Posterior vena cava (tissue), 2 donors: Measurements from ENCODE around the gene GAGE12J. TPM values are rescaled to one million over a fixed set of nuclear protein-coding genes. Genes with fewer than 3 reads are reported as not detected.
A peak's percentile ranks its signal among the peaks of the same experiment; 100 is the strongest.
"Not testable (repeated sequence)": the region's sequence is repeated elsewhere in the genome, so short reads cannot be mapped to it uniquely, and the experiment has no call there.

ENCODE experiments used
- DNase-seq: peaks from one replicate; pipeline ENCODE4 v3.0.0-alpha.2; 2020; ENCODE audit warnings: low spot score
- intact Hi-C, 2 donors: fragments of 100-400 bp; cut with DNase I; formaldehyde crosslinking; loops; one replicate each; pipeline versions ENCODE4 v1.14.1 to v1.14.2; 2022 to 2023
- total RNA-seq, 2 donors: library from RNA; stranded (reverse); fragmentation: NEBNext Ultra II Directional; extraction: Animal tissue kit (Norgen Biotek cat#: 25700); gene quantifications; one replicate each; pipeline ENCODE4 v1.2.1, GENCODE V29; 2021
- donor health status: DM: yes; HTN: yes; CAD: no.
- donor health status: DM: yes; HTN: yes; CAD: no.

The GAGE12J gene
- total RNA-seq, 2 donors from 2014 or later, result not detected

DNA sequence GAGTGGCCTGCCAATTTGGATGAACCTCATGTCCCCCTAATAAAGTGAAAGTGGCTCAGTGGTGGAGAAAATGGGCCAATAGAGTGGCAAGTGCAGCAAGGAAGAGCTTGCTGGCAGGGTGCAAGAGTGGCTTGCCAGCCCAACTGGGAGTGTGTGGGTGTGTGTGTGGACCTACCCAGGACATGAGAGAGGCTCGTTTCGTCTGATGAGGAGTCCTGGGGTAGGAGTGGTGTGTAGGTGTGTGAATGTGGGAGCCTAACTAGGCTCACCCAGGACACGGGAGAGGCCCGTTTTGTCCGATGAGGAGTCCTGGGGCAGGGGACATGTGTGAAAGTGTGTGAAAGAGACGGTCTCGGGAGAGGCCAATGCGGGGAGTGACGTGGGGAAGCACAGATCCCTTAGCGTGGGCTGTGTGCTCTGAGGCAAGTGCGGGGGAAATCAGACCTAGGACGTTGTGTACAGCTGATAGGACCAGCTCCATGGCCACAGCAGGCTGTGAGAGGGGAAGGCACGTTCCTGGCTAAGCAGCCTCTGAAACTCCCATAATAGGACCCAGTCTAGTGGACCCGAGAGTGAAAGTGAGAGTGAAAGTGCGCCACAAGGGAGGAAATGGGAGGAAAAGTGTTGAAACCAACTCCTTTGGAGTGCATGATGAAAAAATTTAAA lies 13.1 kb upstream of the GAGE12J start:
- no peak for DNase-seq
- intact Hi-C loops, result loop anchor here in 1 of 2 donors (5.0 kb wide), 1 partner anchor 614 kb away; the partner anchor contains the start of gene CLCN5

DNA sequence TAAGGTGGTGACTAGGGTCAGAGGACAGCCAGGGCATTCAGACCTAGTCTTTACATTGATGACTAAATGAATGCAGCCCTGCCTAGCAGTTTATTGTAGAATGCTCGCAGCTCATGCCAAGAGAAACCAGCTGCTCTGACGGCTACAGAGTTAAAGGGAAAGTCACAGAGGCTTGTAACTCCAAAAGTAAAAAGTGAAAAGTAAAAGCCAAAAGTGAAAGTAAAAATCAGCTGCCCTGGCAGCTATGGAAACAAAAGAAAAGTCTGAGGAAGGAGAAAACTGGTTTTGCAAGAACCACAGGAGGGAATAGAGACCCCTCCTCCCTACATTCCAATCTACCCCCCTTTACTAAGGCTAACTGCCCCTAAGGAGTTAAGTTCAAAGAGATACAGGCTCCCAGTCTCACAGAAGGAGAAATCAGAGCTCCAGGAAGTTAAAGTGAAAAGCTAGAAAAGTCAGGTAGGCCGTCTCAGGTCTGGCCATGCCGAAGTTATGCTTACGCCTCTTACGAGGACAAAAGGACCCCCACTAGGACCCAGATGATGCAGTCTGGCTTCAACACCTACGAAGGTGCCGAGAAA lies 12.3 kb upstream of the GAGE12J start:
- intact Hi-C loops, result loop anchor here in 1 of 2 donors (5.0 kb wide), 1 partner anchor 613 kb away; the partner anchor contains the start of gene CLCN5
- DNase-seq, result no peak

DNA sequence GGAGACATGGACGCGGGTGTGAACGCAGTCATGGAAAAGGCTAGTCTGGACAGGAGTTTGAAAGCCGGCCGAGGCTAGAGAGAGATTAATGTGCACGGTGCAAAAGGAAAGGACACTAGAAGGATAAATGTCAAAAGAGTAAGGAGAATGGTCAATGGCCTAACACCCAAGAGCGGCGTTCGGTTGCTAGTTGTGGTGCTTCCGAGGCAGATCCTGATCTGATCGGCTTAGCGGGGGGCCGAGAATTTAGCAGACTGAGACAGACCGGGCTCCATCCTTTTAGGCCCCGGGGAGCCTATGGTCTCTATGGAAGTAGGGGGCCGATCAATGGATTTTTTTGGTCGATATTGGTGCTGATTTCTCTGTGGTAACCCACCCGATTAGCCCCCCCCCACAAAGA lies 11.5 kb upstream of the GAGE12J start:
- DNase-seq, result no peak
- intact Hi-C loops, result no loop called here

DNA sequence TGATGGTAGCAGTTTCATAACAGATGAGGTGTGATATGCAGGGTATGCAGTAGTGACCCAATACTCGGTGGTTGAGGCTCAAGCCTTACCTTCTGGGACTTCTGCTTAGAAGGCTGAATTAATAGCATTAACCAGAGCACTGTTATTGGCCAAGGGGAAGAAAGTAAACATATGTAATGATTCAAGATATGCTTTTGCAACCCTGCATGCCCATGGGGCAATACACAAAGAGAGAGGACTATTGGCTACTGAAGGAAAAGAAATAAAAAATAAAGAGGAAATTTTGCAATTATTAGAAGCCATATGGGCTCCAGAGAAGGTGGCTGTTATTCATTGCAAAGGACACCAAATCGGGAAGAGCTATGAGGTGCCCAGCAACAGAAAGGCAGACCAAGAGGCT lies 9.7 kb upstream of the GAGE12J start:
- DNase-seq, result no peak
- intact Hi-C loops, result no loop called here

DNA sequence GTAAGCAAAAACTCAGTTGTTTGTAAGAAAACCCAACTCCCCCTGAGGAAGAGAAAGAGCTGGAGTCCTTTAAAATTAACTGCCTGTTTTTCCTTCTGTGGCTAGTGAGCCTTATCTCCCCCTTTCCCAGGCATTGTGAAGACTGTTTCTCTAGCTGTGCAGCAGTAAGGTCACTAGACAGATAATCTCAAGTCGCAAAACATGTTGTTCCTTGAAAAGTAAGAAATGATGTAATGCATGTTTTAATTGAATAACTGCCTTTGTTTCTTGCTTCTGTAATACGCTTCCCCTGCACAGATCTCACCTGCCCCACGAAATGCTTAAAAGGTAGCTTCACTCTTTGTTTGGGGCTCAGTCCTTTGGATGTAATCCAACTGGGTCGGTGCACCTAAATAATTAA lies 5.8 kb upstream of the GAGE12J start:
- intact Hi-C loops, result no loop called here
- DNase-seq, result no peak

DNA sequence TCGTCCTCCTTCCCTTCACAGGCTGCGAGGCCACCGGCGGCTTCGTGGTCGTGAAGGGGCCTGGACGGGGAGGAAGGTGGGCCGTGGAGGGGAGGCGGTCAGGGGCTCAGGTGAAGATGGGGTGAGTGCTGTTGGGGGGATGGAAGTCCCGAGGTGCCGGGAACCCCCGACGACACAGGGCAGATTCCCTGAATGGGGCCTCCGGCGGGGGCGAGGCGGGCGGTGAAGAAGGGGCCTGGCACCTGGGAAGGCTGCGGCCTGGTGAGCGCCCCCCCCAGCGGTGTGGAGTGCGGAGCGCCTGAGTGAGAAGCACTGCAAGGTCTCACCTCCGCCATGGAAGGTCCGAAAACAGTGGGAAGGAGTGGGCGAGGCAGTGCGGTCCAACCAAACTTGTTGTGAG lies 429 bp downstream of the GAGE12J start:
- intact Hi-C loops, DNase-seq: not testable (repeated sequence)

DNA sequence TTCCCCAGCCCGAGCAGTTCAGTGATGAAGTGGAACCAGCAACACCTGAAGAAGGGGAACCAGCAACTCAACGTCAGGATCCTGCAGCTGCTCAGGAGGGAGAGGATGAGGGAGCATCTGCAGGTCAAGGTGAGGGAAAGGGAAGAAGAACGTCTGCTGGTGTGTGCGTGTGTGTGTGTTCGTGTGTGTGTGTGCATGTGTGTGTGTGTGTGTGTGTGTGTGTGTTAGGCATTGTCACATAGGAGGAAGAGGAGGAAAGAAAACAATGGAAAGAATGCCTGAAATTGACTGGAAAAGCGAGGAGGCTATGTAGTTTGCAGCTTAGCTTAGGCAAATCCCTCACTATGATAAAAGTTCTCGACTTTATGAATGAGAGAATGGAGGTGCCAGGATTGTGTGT lies 1.9 kb downstream of the GAGE12J start:
- DNase-seq, intact Hi-C loops: not testable (repeated sequence)

DNA sequence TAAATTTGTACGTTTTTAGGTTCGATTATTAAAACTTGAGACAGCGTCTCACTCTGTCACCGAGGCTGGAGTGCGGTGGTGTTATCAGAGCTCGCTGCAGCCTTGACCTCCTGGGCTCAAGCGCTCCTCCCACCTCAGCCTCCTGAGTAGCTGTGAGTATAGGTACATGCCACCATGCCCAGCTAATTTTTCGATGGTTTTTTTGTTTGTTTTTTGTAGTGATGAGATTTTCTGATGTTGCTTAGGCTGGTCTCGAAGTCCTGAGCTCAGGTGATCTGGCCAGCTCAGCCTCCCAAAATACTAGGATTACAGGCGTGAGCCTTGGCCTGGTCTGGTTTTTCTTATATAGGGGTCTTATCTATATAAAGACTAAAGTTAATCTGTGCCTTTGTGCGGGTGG lies 8.6 kb downstream of the GAGE12J start:
- DNase-seq, intact Hi-C loops: not testable (repeated sequence)

DNA sequence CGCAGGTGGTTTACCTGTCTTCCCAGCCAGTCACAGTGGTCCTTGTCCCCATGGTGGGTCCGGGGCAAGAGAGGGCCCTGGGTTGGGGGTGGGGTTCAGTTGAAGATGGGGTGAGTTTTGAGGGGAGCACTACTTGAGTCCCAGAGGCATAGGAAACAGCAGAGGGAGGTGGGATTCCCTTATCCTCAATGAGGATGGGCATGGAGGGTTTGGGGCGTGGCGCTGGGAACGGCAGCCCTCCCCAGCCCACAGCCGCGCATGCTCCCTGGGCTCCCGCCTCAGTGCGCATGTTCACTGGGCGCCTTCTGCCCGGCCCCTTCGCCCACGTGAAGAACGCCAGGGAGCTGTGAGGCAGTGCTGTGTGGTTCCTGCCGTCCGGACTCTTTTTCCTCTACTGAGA lies 9.4 kb downstream of the GAGE12J start, which contains the start of gene GAGE13:
Gene GAGE13 (plus strand): TSS at position 301 of the 400 bp plus-strand sequence. CDS start 1,156 bp downstream, outside the sequence.
- DNase-seq, intact Hi-C loops: not testable (repeated sequence)

DNA sequence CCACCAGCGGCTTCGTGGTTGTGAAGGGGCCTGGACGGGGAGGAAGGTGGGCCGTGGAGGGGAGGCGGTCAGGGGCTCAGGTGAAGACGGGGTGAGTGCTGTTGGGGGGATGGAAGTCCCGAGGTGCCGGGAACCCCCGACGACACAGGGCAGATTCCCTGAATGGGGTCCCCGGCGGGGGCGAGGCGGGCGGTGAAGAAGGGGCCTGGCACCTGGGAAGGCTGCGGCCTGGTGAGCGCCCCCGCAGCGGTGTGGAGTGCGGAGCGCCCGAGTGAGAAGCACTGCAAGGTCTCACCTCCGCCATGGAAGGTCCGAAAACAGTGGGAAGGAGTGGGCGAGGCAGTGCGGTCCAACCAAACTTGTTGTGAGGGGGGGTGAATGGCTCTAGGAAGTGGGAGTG lies 10.0 kb downstream of the GAGE12J start:
- intact Hi-C loops, result not testable (repeated sequence)
- peak; percentile 89 for DNase-seq

DNA sequence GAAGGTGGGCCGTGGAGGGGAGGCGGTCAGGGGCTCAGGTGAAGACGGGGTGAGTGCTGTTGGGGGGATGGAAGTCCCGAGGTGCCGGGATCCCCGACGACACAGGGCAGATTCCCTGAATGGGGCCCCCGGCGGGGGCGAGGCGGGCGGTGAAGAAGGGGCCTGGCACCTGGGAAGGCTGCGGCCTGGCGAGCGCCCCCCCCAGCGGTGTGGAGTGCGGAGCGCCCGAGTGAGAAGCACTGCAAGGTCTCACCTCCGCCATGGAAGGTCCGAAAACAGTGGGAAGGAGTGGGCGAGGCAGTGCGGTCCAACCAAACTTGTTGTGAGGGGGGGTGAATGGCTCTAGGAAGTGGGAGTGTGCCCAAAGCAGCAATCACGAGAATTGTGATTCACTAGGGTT lies 19.6 kb downstream of the GAGE12J start:
- DNase-seq, result peak; percentile 81
- intact Hi-C loops, result not testable (repeated sequence)

DNA sequence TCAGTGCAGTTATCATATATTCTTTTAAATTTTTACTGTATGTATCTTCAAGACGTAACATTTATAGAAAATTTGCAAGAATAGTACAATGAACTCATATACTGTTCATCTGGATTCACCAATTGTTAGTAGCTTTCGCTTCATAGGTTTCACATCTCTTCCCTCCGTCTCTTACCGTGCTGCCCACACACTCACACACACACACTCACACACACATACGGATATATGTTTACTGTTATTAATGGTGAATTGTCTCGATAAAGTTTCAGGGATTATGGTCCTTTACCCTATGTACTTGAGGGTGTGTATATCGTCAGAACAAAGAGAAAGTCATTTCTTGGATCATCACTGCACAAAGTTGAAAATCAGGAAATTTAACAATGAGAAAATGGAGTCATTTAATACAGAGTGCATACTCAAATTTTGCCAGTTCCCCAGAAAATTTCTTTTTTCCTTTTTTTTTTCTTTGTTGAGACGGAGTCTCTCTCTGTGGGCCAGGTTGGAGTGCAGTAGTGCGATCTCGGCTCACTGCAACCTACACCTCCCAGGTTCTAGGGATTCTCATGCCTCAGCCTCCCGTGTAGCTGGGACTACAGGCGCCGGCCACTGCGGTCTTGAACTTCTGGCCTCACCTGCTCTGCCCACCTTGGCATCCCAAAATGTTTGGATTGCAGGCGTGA lies 22.8 kb downstream of the GAGE12J start:
- DNase-seq, intact Hi-C loops: not testable (repeated sequence)

DNA sequence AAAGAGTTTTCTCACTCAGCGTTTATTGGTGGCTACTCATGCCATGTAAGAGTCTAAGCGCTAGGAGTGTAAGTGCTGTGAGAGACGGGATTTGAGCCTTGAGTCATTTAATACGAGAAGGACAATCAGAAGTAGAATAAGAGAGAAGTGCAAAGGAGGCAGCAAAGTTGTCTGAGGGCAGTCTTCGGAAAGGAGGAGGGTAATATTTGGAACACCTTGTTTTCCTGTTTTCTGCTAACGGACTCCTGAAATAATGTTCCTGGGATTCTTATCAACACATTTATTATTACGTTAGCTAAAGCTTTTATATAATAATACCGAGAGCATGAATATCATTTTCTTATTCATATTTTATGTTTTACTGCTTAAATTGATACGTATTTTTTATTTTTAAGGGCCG lies 23.6 kb downstream of the GAGE12J start:
- intact Hi-C loops, DNase-seq: not testable (repeated sequence)

DNA sequence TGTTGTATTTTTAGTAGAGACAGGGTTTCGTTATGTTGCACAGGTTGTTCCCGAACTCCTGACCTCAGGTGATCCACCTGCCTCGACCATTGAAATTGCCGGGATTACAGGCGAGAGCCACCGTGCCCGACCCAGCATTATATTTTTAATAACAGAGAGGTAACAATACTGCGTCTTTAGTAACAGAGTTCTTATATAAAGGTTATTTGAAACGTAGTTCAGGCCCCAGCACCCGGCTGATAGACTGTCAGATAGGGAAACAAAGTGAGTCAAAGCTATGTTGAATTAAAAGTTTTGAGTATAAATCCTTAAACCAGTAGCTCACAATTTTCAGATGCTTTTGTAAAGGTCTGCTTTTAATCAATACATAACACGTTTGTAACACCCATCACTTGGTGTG lies 24.3 kb downstream of the GAGE12J start:
- DNase-seq, intact Hi-C loops: not testable (repeated sequence)

Other genes starting within 250 kb of the GAGE12J start
- 10 to 100 TPM; 36.4 to 42.6 TPM for gene PRAF2, start 248.0 kb upstream of the GAGE12J start, total RNA-seq
- 10 to 100 TPM; 49.8 to 51.9 TPM for gene WDR45, start 242.2 kb upstream of the GAGE12J start, total RNA-seq
- gene GPKOW, start 198.3 kb upstream of the GAGE12J start, total RNA-seq, result 10 to 100 TPM; 12.9 to 15.9 TPM
- 1 to 10 TPM; 1.3 to 2.8 TPM for gene MAGIX, start 159.3 kb upstream of the GAGE12J start, total RNA-seq
- gene PLP2, start 150.1 kb upstream of the GAGE12J start, total RNA-seq, result 100 to 1,000 TPM; 187 to 238 TPM
- 1 to 10 TPM; 7.3 to 8.0 TPM for gene PRICKLE3, start 135.7 kb upstream of the GAGE12J start, total RNA-seq
- gene SYP, start 121.8 kb upstream of the GAGE12J start, total RNA-seq, result 1 to 10 TPM; 1.1 to 1.5 TPM
- gene CACNA1F, start 88.7 kb upstream of the GAGE12J start, total RNA-seq, result under 1 TPM; 0.09 to 0.10 TPM
- 10 to 100 TPM in 1 of 2 donors, 1 to 10 TPM in 1; 9.9 to 10.4 TPM for gene CCDC22, start 86.6 kb upstream of the GAGE12J start, total RNA-seq
- under 1 TPM in 1 of 2 donors, not detected in 1; 0.10 TPM for gene FOXP3, start 57.3 kb upstream of the GAGE12J start, total RNA-seq
- 1 to 10 TPM; 5.2 to 5.4 TPM for gene PPP1R3F, start 52.2 kb upstream of the GAGE12J start, total RNA-seq
- gene GAGE10, start 18.4 kb upstream of the GAGE12J start, total RNA-seq, result not detected
- gene GAGE13, start 9.5 kb downstream of the GAGE12J start, total RNA-seq, result not detected
- not detected for gene GAGE12C, start 210.1 kb downstream of the GAGE12J start, total RNA-seq
- not detected for gene GAGE12D, start 219.7 kb downstream of the GAGE12J start, total RNA-seq
- gene GAGE12E, start 229.3 kb downstream of the GAGE12J start, total RNA-seq, result not detected
- not detected for gene GAGE12F, start 238.8 kb downstream of the GAGE12J start, total RNA-seq
- not detected for gene GAGE12G, start 248.4 kb downstream of the GAGE12J start, total RNA-seq